Nephron progenitor cell (in vitro differentiated cells): ENCODE data around the gene PANK2.
A peak's percentile ranks its signal among the peaks of the same experiment; 100 is the strongest.

Experiments used
- DNase-seq: peaks from one replicate; pipeline ENCODE4 v3.0.0; 2021
- H3K27ac Mint-ChIP-seq: 2 replicates; pipeline ENCODE4 v1.8.0; 2021; ENCODE audit warnings: mild to moderate bottlenecking, moderate library complexity, mixed read lengths
- H3K27me3 Mint-ChIP-seq: 2 replicates; pipeline ENCODE4 v1.8.0; 2021; ENCODE audit warnings: mild to moderate bottlenecking, low read depth, mixed read lengths; ENCODE audit not compliant: poor library complexity
- H3K36me3 Mint-ChIP-seq: 2 replicates; pipeline ENCODE4 v1.8.0; 2021; ENCODE audit warnings: low read depth, mixed read lengths
- H3K4me1 Mint-ChIP-seq: 2 replicates; pipeline ENCODE4 v1.8.0; 2021; ENCODE audit warnings: mixed read lengths
- H3K4me3 Mint-ChIP-seq: 2 replicates; pipeline ENCODE4 v1.8.0; 2021; ENCODE audit warnings: mild to moderate bottlenecking, moderate library complexity, mixed read lengths
- H3K9me3 Mint-ChIP-seq: 2 replicates; pipeline ENCODE4 v1.8.0; 2021; ENCODE audit warnings: mild to moderate bottlenecking, moderate library complexity, mixed read lengths
- CTCF ChIP-seq: fragments of 200-600 bp; sonication (generic); IDR thresholded peaks from 2 replicates; pipeline ENCODE4 v1.5.0; 2021; ENCODE audit warnings: antibody characterized with exemption

PANK2 gene

DNA sequence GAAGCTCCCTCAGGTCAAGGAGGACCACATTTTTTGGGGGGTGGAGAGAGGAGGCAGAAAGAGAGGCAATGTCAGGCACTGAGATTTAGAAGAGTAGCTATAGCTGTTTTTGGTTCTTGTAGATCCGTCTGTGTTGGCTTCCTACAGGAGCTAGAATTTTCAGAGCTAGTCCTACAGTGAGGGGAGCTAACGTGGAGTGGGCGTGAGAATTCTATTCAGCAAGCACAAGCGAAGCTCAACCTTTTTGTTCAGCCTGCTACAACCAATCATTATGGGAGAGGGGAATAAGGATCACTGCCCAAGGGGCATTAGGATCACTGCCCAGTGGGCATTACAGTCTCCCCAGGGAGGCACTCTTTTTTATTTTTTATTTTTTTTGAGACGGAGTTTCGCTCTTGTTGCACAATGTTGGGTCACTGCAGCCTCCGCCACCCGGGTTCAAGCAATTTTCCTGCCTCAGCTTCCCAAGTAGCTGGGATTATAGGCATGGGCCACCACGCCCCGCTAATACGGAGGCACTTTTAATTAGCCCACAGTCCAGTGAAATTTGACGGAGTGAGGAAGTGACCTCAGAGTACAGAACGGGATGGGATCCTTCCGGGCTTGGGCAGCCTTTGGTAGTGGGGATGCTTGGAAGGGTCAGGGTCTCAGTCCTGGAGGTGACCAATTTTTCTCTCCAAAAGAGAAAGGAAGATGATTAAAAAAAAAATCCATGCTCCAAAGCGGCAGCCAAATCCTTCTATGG is 1.1 kb upstream of the PANK2 start:
- no peak for DNase-seq
- Mint-ChIP-seq H3K27ac (peak overlapping the region; percentile 97), H3K9me3 (no peaks in the 10 kb centered on the region), H3K36me3 (peaks cover 37% of the 10 kb centered on the region), H3K4me3 (peak overlapping the region; percentile 91), H3K4me1 (peaks cover 47% of the 10 kb centered on the region), H3K27me3 (no peaks in the 10 kb centered on the region)
- TF ChIP-seq CTCF, result no peak

DNA sequence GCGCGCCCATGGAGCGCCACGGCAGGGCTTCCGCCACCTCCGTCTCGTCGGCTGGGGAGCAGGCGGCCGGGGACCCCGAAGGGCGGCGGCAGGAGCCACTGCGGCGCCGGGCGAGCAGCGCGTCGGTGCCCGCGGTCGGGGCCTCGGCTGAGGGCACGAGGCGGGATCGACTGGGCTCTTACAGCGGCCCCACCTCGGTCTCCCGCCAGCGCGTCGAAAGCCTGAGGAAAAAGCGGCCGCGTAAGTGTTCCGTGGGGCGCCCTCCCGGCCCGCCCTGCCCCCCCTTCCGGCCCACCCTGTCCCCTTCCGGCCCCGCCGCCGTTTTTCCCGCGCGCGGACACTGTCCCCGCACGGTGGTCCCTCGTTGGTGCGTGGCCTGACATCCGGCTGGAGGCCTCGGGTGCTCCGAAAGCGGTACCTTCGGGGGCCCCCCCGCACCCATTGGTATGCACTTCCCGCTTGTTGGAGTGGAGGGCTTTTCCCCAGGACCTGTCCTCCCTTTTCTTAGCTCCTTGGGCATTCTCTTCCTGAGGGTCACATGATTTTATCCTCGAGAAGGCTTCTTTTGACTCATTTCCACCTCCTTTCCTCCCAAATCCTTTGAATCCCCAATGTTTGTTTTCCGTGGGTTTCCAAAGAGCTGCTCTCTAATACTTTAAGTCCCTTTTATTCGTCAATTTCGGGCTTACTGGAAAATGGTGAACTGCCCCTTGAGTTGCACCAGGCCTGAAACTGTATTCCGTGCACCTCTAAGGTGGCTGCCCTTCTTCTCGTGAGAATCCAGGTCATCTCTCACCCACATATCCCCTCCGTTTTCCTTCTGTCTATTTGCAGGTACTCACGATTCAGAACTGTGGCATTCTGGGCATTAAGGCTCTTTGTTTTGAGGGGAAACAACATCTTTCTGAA is 556 bp downstream of the PANK2 start:
- TF ChIP-seq CTCF, result no peak
- peak overlapping the region; percentile 99 for H3K4me3 Mint-ChIP-seq
- peaks cover 50% of the 10 kb centered on the region for H3K4me1 Mint-ChIP-seq
- DNase-seq, result peak; percentile 35
- H3K36me3 Mint-ChIP-seq, result peaks cover 44% of the 10 kb centered on the region
- H3K27me3 Mint-ChIP-seq, result no peaks in the 10 kb centered on the region
- no peaks in the 10 kb centered on the region for H3K9me3 Mint-ChIP-seq
- peak overlapping the region; percentile 99 for H3K27ac Mint-ChIP-seq

DNA sequence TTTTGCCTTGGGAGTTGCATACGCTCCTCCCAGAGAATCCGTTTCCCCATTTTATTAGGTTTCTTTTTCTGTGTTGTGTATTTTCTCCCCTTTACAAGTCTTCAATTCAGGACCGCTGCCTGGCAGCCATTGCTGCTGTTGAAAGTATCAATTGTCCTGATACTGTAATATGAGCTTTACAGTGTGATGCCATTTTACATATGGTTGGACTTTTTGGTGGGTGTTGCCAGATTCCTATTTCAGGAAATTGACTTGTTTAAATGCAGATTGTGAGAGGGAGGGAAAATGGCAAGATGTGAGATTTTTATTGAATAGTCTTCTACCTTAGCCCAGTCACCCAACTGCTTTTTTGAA is 1.2 kb downstream of the PANK2 start:
- no peak for DNase-seq
- peaks cover 50% of the 10 kb centered on the region for H3K4me1 Mint-ChIP-seq
- peak overlapping the region; percentile 99 for H3K4me3 Mint-ChIP-seq
- H3K27ac Mint-ChIP-seq, result peak overlapping the region; percentile 99
- no peaks in the 10 kb centered on the region for H3K9me3 Mint-ChIP-seq
- no peak for TF ChIP-seq CTCF
- H3K27me3 Mint-ChIP-seq, result no peaks in the 10 kb centered on the region
- H3K36me3 Mint-ChIP-seq, result peaks cover 42% of the 10 kb centered on the region

DNA sequence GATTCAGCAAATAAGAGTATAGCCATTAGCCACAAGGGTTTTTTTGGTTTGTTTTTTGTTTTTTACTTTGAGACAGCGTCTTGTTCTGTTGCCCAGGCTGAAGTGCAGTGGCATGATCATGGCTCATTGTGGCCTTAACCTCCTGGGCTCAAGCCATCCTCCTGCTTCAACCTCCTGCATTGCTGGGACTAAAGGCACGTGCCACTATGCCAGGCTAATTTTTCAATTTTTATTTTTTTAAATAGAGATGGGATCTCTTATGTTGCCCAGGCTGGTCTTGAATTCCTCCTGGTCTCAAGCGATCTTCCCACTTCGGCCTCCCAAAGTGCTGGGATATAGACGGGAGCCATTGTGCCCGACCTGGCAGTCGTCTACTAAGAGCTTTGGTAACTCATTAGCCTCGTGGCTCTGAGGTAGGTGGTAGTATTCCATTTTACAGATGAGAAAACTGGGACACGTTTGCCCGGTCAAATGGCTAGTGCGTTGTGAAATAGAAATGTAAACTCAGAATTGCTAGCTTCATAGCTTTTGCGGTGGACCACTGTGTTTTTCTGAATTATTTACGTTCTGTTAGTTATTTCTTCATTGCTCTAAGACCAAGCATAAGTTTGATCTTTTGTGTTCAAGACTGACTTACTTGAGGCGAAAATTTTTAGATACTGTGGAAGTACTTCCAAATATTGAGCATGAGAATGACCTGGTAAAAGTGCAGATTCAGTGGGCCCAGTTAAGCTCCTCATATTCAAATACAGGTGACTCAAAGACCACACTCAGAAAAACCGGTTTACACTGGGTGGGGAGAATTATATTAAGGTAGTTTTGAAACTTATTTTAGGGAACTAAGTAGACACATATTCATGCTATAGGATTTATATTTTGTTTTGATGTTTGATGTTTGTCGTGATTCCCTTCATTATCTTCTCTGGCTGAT is 2.1 kb downstream of the PANK2 start:
- Mint-ChIP-seq H3K4me3 (peak overlapping the region; percentile 99), H3K36me3 (peaks cover 40% of the 10 kb centered on the region), H3K4me1 (peaks cover 50% of the 10 kb centered on the region), H3K27me3 (no peaks in the 10 kb centered on the region), H3K27ac (no peak overlapping the region), H3K9me3 (no peaks in the 10 kb centered on the region)
- DNase-seq, result no peak
- no peak for TF ChIP-seq CTCF

DNA sequence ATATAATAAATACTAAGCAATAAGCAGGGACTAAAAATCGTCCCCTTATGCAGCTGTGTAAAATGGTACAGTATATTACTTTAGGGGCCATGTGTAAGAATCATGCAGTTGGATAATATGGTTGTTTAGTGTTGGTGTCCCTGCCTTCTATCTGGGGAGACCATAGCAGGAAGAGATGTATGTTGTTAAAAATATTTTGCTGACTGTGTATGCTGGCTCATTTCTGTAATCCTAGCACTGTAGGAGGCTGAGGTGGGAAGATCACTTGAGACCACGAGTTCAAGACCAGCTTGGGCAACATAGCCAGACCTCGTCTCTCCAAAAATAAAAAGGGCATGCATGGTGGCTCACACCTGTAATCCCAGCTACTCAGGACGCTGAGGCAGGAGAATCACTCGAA is 5.6 kb downstream of the PANK2 start:
- Mint-ChIP-seq H3K36me3 (peaks cover 56% of the 10 kb centered on the region), H3K4me1 (peaks cover 44% of the 10 kb centered on the region), H3K9me3 (no peaks in the 10 kb centered on the region), H3K27ac (peak overlapping the region; percentile 35), H3K27me3 (no peaks in the 10 kb centered on the region), H3K4me3 (no peak overlapping the region)
- no peak for DNase-seq
- TF ChIP-seq CTCF, result no peak
